IMR-90 (cell line): ENCODE measurements around the gene ZNF667. TPM values are rescaled to one million over a fixed set of nuclear protein-coding genes. Genes with fewer than 3 reads are reported as not detected.
A peak's percentile ranks its signal among the peaks of the same experiment; 100 is the strongest.

Source experiments
- ATAC-seq: fragments of 200-7000 bp; cut with Tn5 transposase; 2 replicates; pipeline ENCODE4 v1.9.1; 2020; ENCODE audit warnings: low read depth, mild to moderate bottlenecking, moderate library complexity
- BruUV-seq: library from RNA; stranded (reverse); fragments of 400-500 nt; replicated peaks from 2 replicates; lab custom pipeline; 2021; lab: Mats Ljungman, UMichigan
- CTCF ChIA-PET: fragments of 300-600 bp; formaldehyde crosslinking; extraction: SDS; loops from one replicate; lab custom pipeline; 2021; ENCODE audit warnings: antibody characterized with exemption; lab: Yijun Ruan, JAX
- POLR2A ChIA-PET: fragments of 300-600 bp; sonication (Branson Sonifier 250); formaldehyde crosslinking; loops from one replicate; lab custom pipeline; 2022; ENCODE audit warnings: antibody characterized with exemption; ENCODE audit not compliant: unreplicated experiment; lab: Charles Lee
- DNase-seq: peaks from one replicate; pipeline ENCODE4 v3.0.0; 2013
- H2AFZ ChIP-seq: replicated peaks from 2 replicates; pipeline ENCODE3; 2013; ENCODE audit warnings: low read length, mild to moderate bottlenecking; ENCODE audit not compliant: poor library complexity
- H2AK5ac ChIP-seq: 2 replicates; pipeline ENCODE4 v1.6.1; 2013; ENCODE audit warnings: low read depth, low read length, inconsistent platforms
- H2AK9ac ChIP-seq: replicated peaks from 2 replicates; pipeline ENCODE3; 2013; ENCODE audit warnings: mild to moderate bottlenecking, low read depth, low read length, moderate library complexity; ENCODE audit not compliant: poor library complexity
- H2BK120ac ChIP-seq: 2 replicates; pipeline ENCODE4 v1.6.1; 2013; ENCODE audit warnings: low read depth, low read length, inconsistent platforms
- H2BK15ac ChIP-seq: 3 replicates; pipeline ENCODE4 v1.6.1; 2013; ENCODE audit warnings: low read depth, low read length, inconsistent platforms
- H2BK20ac ChIP-seq: 2 replicates; pipeline ENCODE4 v1.6.1; 2013; ENCODE audit warnings: low read depth, mild to moderate bottlenecking, inconsistent platforms, low read length, moderate library complexity
- H2BK5ac ChIP-seq: 2 replicates; pipeline ENCODE4 v1.6.1; 2013; ENCODE audit warnings: mild to moderate bottlenecking, low read depth, low read length, inconsistent platforms; ENCODE audit not compliant: poor library complexity, severe bottlenecking
- H3K14ac ChIP-seq: replicated peaks from 2 replicates; pipeline ENCODE4 v1.6.1; 2013; ENCODE audit warnings: low read depth, low read length, inconsistent platforms
- H3K18ac ChIP-seq: 2 replicates; pipeline ENCODE4 v1.6.1; 2013; ENCODE audit warnings: low read depth, low read length, control low read depth
- H3K23ac ChIP-seq: 2 replicates; pipeline ENCODE4 v1.6.1; 2013; ENCODE audit warnings: low read depth, low read length, inconsistent platforms
- H3K27ac ChIP-seq: 2 replicates; pipeline ENCODE4 v1.5.1; 2013; ENCODE audit warnings: mild to moderate bottlenecking, control low read depth, low read length; ENCODE audit not compliant: insufficient read depth
- H3K27me3 ChIP-seq: 2 replicates; pipeline ENCODE4 v1.6.1; 2013; ENCODE audit warnings: low read length; ENCODE audit not compliant: control insufficient read depth, insufficient read depth
- H3K36me3 ChIP-seq: 2 replicates; pipeline ENCODE4 v1.6.1; 2013; ENCODE audit warnings: low read length, mixed read lengths; ENCODE audit not compliant: control insufficient read depth, insufficient read depth
- H3K4ac ChIP-seq: 2 replicates; pipeline ENCODE4 v1.6.1; 2013; ENCODE audit warnings: low read depth, low read length, inconsistent platforms
- H3K4me1 ChIP-seq: 2 replicates; pipeline ENCODE4 v1.6.1; 2013; ENCODE audit warnings: low read length, mixed read lengths; ENCODE audit not compliant: control insufficient read depth, insufficient read depth
- H3K4me2 ChIP-seq: 2 replicates; pipeline ENCODE4 v1.6.1; 2013; ENCODE audit warnings: low read depth, mild to moderate bottlenecking, control low read depth, low read length, moderate library complexity
- H3K4me3 ChIP-seq: 2 replicates; pipeline ENCODE4 v1.5.1; 2013; ENCODE audit warnings: low read depth, mild to moderate bottlenecking, control low read depth, low read length, moderate library complexity; ENCODE audit not compliant: insufficient read depth
- H3K56ac ChIP-seq: 2 replicates; pipeline ENCODE4 v1.6.1; 2013; ENCODE audit warnings: low read length, inconsistent platforms; ENCODE audit not compliant: insufficient read depth; ENCODE audit errors: extremely low read depth
- H3K79me1 ChIP-seq, 2 experiments: 2 replicates each; pipeline ENCODE4 v1.6.1; 2013; ENCODE audit warnings: low read length in 2 of 2, inconsistent platforms in 1 of 2, low read depth in 1 of 2
- H3K9ac ChIP-seq: 2 replicates; pipeline ENCODE4 v1.6.1; 2013; ENCODE audit warnings: low read depth, low read length, control low read depth
- H3K9me1 ChIP-seq: 2 replicates; pipeline ENCODE4 v1.6.1; 2013; ENCODE audit warnings: low read length, inconsistent platforms; ENCODE audit not compliant: insufficient read depth
- H3K9me3 ChIP-seq: 2 replicates; pipeline ENCODE4 v1.6.1; 2013; ENCODE audit warnings: low read length; ENCODE audit not compliant: control insufficient read depth, insufficient read depth
- H4K20me1 ChIP-seq: 2 replicates; pipeline ENCODE4 v1.6.1; 2013; ENCODE audit warnings: low read length, inconsistent platforms; ENCODE audit not compliant: insufficient read depth
- H4K5ac ChIP-seq: 2 replicates; pipeline ENCODE4 v1.6.1; 2013; ENCODE audit warnings: mild to moderate bottlenecking, low read depth, low read length, control low read depth
- H4K8ac ChIP-seq, 2 experiments: 2 replicates each; pipeline ENCODE4 v1.6.1; 2013; ENCODE audit warnings: low read depth in 2 of 2, low read length in 2 of 2, control low read depth in 1 of 2, inconsistent platforms in 1 of 2
- H4K91ac ChIP-seq: 2 replicates; pipeline ENCODE4 v1.6.1; 2013; ENCODE audit warnings: low read depth, low read length, inconsistent platforms; ENCODE audit not compliant: insufficient read depth
- CEBPB ChIP-seq: IDR thresholded peaks from 2 replicates; pipeline ENCODE4 v1.6.1; 2012; ENCODE audit warnings: low read depth, low read length, improper control_type of control experiment
- ELK1 ChIP-seq: fragments of 150-350 bp; IDR thresholded peaks from 2 replicates; pipeline ENCODE4 v1.6.1; 2016; ENCODE audit warnings: low read depth, mild to moderate bottlenecking, low read length, moderate library complexity, borderline replicate concordance
- MAZ ChIP-seq: IDR thresholded peaks from 2 replicates; pipeline ENCODE4 v1.6.1; 2012; ENCODE audit warnings: low read depth, mild to moderate bottlenecking, low read length, improper control_type of control experiment, moderate library complexity, borderline replicate concordance
- MXI1 ChIP-seq: IDR thresholded peaks from 2 replicates; pipeline ENCODE4 v1.6.1; 2012; ENCODE audit warnings: low read depth, mild to moderate bottlenecking, low read length, moderate library complexity, borderline replicate concordance
- NFE2L2 ChIP-seq: fragments of 150-350 bp; IDR thresholded peaks from 2 replicates; pipeline ENCODE4 v1.6.1; 2016; ENCODE audit warnings: low read depth, mild to moderate bottlenecking, low read length
- POLR2A ChIP-seq: IDR thresholded peaks from 2 replicates; pipeline ENCODE4 v1.6.1; 2012; ENCODE audit warnings: mild to moderate bottlenecking, low read depth, low read length
- RFX5 ChIP-seq: IDR thresholded peaks from 2 replicates; pipeline ENCODE4 v1.8.0; 2012; ENCODE audit warnings: low read depth, mild to moderate bottlenecking, low read length, moderate library complexity
- WGBS, 2 experiments: methylation state at CpG; one replicate each; pipeline versions ENCODE4 v1.1.5 to v1.1.7; 2013; ENCODE audit warnings: missing lambda C conversion rate in 2 of 2; ENCODE audit not compliant: insufficient read length in 1 of 2; ENCODE audit errors: extremely low coverage in 2 of 2; 5-methylcytosine and 5-hydroxymethylcytosine counted together
- dilution Hi-C: fragments of 300-500 bp; cut with HindIII; formaldehyde crosslinking; loops from one replicate; pipeline ENCODE4 v1.14.3; 2018; ENCODE audit warnings: low sequenced_read_pairs; ENCODE audit not compliant: unreplicated experiment
- in situ Hi-C: fragments of 300-500 bp; cut with MboI; formaldehyde crosslinking; loops from 3 replicates; pipeline ENCODE4 v1.14.3; 2019; ENCODE audit warnings: low sequenced_read_pairs, inconsistent platforms, mixed read lengths
- intact Hi-C: fragments of 100-400 bp; cut with micrococcal nuclease; formaldehyde crosslinking; loops from 2 replicates; pipeline ENCODE4 v1.10.0; 2022
- polyA plus RNA-seq, 3 experiments: library from polyadenylated mRNA; depleted of rRNA; stranded (reverse); fragments of >200 nt; gene quantifications; 2 replicates each; pipeline ENCODE4 v1.2.3, GENCODE V29; 2012; ENCODE audit warnings: low replicate concordance in 1 of 3
- total RNA-seq: library from RNA; depleted of rRNA; stranded (reverse); fragments of >200 nt; gene quantifications from 2 replicates; pipeline ENCODE4 v1.2.3, GENCODE V29; 2012
- TF ChIP-seq, protein P1 (sequence below): fragments of 150-350 bp; IDR thresholded peaks from 2 replicates; pipeline ENCODE4 v1.6.1; 2017; ENCODE audit warnings: mild to moderate bottlenecking, antibody characterized with exemption, low read length, low read depth

ZNF667 gene
- total and polyA plus RNA-seq, 2 of the 4 experiments (the other 2 are of a cell fraction), result 1.8 to 3.4 TPM

- in situ Hi-C loops (loop anchor here (25.0 kb wide), 1 partner anchor 964 kb away; the partner anchor contains the start of gene ZNF548), intact Hi-C loops (no loop called here), dilution Hi-C loops (no loop called here)
- Histone ChIP-seq H4K8ac (no peak overlapping the region), H3K4me1 (no peaks in the 10 kb centered on the region), H3K9me1 (no peaks in the 10 kb centered on the region), H4K5ac (no peak overlapping the region), H3K36me3 (peaks cover 7% of the 10 kb centered on the region; the same call in 1 of the 2 replicates), H2BK5ac (no peak overlapping the region), H4K20me1 (no peaks in the 10 kb centered on the region), H3K9ac (no peak overlapping the region), H4K91ac (no peak overlapping the region), H2BK15ac (no peak overlapping the region), H3K14ac (no peak overlapping the region), H3K27me3 (no peaks in the 10 kb centered on the region), H3K4ac (no peak overlapping the region), H3K9me3 (peaks cover 61% of the 10 kb centered on the region), H2AFZ (no peak overlapping the region), H3K56ac (no peak overlapping the region), H3K4me3 (no peak overlapping the region), H2AK9ac (no peak overlapping the region), H2BK120ac (no peak overlapping the region), H3K79me1 (no peaks in the 10 kb centered on the region; a peak in 1 of 4 replicates), H2AK5ac (no peak overlapping the region), H3K23ac (no peak overlapping the region), H3K4me2 (no peak overlapping the region), H2BK20ac (no peak overlapping the region), H3K18ac (no peak overlapping the region), H3K27ac (no peak overlapping the region)
- no CpG with 5 or more reads among the region's 5 CpGs for whole genome bisulfite sequencing, 2 experiments
- no peak for DNase-seq
- TSS peak; percentile 22 for BruUV-seq
- no peak for TF ChIP-seq ELK1
- no peak for TF ChIP-seq MAZ
- no peak for TF ChIP-seq RFX5
- TF ChIP-seq POLR2A, result no peak
- TF ChIP-seq, protein P1, sequence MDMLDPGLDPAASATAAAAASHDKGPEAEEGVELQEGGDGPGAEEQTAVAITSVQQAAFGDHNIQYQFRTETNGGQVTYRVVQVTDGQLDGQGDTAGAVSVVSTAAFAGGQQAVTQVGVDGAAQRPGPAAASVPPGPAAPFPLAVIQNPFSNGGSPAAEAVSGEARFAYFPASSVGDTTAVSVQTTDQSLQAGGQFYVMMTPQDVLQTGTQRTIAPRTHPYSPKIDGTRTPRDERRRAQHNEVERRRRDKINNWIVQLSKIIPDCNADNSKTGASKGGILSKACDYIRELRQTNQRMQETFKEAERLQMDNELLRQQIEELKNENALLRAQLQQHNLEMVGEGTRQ, result no peak
- no peak for TF ChIP-seq MXI1
- TF ChIP-seq NFE2L2, result no peak
- no peak for TF ChIP-seq CEBPB
- ATAC-seq, result no peak
- ChIA-PET POLR2A (no interaction called here), CTCF (no interaction called here)
Measured at GRCh38 chr19:56423276-56423984, 53.7 kb downstream of the ZNF667 start.
